ENCODE measurements around the gene PAX3. TPM values are rescaled to one million over a fixed set of nuclear protein-coding genes. Genes with fewer than 3 reads are reported as not detected.

The PAX3 gene
- total RNA-seq, 4 donors from 2014 or later: not detected

GRCh38 chr2:222218786-222219185 is 80.0 kb downstream of the PAX3 start:
- Histone ChIP-seq H3K4me1 (no peaks in the 10 kb centered on the region), H3K27ac (no peak overlapping the region)
- intact Hi-C loops (cut with DNase I; ENCODE audit: low total_unique reads): no loop called here

GRCh38 chr2:222217712-222218111 is 81.1 kb downstream of the PAX3 start:
- DNase-seq: no peak
- 36 to 43% methylated on average over 1 of the region's 1 CpG for WGBS, 2 donors (ENCODE audit: low coverage in 1 of 2)
- no peaks in the 10 kb centered on the region for H3K27me3 ChIP-seq
- TF ChIP-seq POLR2AphosphoS5 (IDR thresholded peaks at IDR 0.05) (no peak), CTCF (IDR thresholded peaks at IDR 0.05) (no peak), EP300 (IDR thresholded peaks at IDR 0.05; ENCODE audit: low read depth) (no peak), POLR2A (IDR thresholded peaks at IDR 0.05) (no peak)
- intact Hi-C loops (cut with DNase I; ENCODE audit: low total_unique reads) (no loop called here), in situ Hi-C loops (cut with MboI; ENCODE audit: low pct_ligation_motif_present in 1 of 4, low pct_unique_long_range_greater_than_20kb in 1 of 4, low sequenced_read_pairs in 3 of 4) (no loop called here)
- H3K4me1 ChIP-seq: no peaks in the 10 kb centered on the region
- no peaks in the 10 kb centered on the region for H3K36me3 ChIP-seq
- H3K9me3 ChIP-seq: no peaks in the 10 kb centered on the region
- no peak overlapping the region for H3K4me3 ChIP-seq
- H3K27ac ChIP-seq: no peak overlapping the region

More at GRCh38 chr2:222218786-222219185, 80.0 kb downstream of the PAX3 start:
- no peaks in the 10 kb centered on the region for H3K9me3 ChIP-seq
- H3K36me3 ChIP-seq: no peaks in the 10 kb centered on the region
- H3K27me3 ChIP-seq: no peaks in the 10 kb centered on the region
- H3K4me3 ChIP-seq: no peak overlapping the region
- in situ Hi-C loops (cut with MboI; ENCODE audit: low pct_ligation_motif_present in 1 of 4, low pct_unique_long_range_greater_than_20kb in 1 of 4, low sequenced_read_pairs in 3 of 4): no loop called here
- WGBS, 2 donors (ENCODE audit: low coverage in 1 of 2): 38 to 56% methylated on average over 5 to 6 of the region's 6 CpGs
- DNase-seq: no peak
- TF ChIP-seq EP300 (IDR thresholded peaks at IDR 0.05; ENCODE audit: low read depth): no peak
- no peak for TF ChIP-seq CTCF (IDR thresholded peaks at IDR 0.05)
- no peak for TF ChIP-seq POLR2AphosphoS5 (IDR thresholded peaks at IDR 0.05)
- TF ChIP-seq POLR2A (IDR thresholded peaks at IDR 0.05): no peak

DNA sequence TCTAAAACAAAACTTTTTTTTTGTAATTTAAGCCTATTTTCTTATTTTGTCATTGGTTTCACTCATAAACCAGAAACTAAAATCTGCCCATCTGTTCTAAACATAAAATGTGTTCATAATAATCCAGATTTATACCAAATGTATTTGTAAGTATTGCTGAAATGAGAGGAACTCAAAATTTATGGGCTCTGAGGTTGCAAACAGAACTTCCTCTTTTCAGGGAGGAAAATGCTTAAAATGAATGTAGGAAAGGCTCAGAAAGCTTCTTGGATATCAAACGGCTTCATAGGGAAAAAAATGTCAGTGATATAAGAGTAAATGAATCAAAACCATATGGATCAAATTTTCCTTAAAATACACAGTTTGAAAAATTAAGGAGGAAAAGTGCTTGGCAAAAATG is 83.9 kb downstream of the PAX3 start:
- TF ChIP-seq CTCF (IDR thresholded peaks at IDR 0.05) (no peak), POLR2A (IDR thresholded peaks at IDR 0.05) (no peak), POLR2AphosphoS5 (IDR thresholded peaks at IDR 0.05) (no peak), EP300 (IDR thresholded peaks at IDR 0.05; ENCODE audit: low read depth) (no peak)
- no peaks in the 10 kb centered on the region for H3K4me1 ChIP-seq
- no peaks in the 10 kb centered on the region for H3K36me3 ChIP-seq
- intact Hi-C loops (cut with DNase I; ENCODE audit: low total_unique reads) (no loop called here), in situ Hi-C loops (cut with MboI; ENCODE audit: low pct_ligation_motif_present in 1 of 4, low pct_unique_long_range_greater_than_20kb in 1 of 4, low sequenced_read_pairs in 3 of 4) (no loop called here)
- DNase-seq: no peak
- WGBS, 2 donors (ENCODE audit: low coverage in 1 of 2): 34 to 44% methylated on average over 1 of the region's 1 CpG
- H3K27ac ChIP-seq: no peak overlapping the region
- H3K27me3 ChIP-seq: no peaks in the 10 kb centered on the region
- no peaks in the 10 kb centered on the region for H3K9me3 ChIP-seq
- H3K4me3 ChIP-seq: no peak overlapping the region

- H3K36me3 ChIP-seq: no peaks in the 10 kb centered on the region
- no peak overlapping the region for H3K27ac ChIP-seq
- H3K9me3 ChIP-seq: no peaks in the 10 kb centered on the region
- no peaks in the 10 kb centered on the region for H3K27me3 ChIP-seq
- H3K4me3 ChIP-seq: no peak overlapping the region
- no peak for DNase-seq
- no peak for TF ChIP-seq EP300 (IDR thresholded peaks at IDR 0.05; ENCODE audit: low read depth)
- no peak for TF ChIP-seq POLR2AphosphoS5 (IDR thresholded peaks at IDR 0.05)
- TF ChIP-seq CTCF (IDR thresholded peaks at IDR 0.05): no peak
- no peak for TF ChIP-seq POLR2A (IDR thresholded peaks at IDR 0.05)
- intact Hi-C loops (cut with DNase I; ENCODE audit: low total_unique reads) (no loop called here), in situ Hi-C loops (cut with MboI; ENCODE audit: low pct_ligation_motif_present in 1 of 4, low pct_unique_long_range_greater_than_20kb in 1 of 4, low sequenced_read_pairs in 3 of 4) (no loop called here)
- WGBS, 2 donors (ENCODE audit: low coverage in 1 of 2): 54 to 66% methylated on average over 5 of the region's 5 CpGs
- H3K4me1 ChIP-seq: no peaks in the 10 kb centered on the region
These were observed 85.7 kb downstream of the PAX3 start for GRCh38 chr2:222213049-222213448.
